Spleen (tissue), 7 donors: ENCODE results near the gene GRID2IP.
"Not testable (repeated sequence)": the region's sequence is repeated elsewhere in the genome, so short reads cannot be mapped to it uniquely, and the experiment has no call there.

Experiments used
- POLR2A ChIP-seq, 3 donors: fragments of 450-650 bp; IDR thresholded peaks; one replicate each; pipeline ENCODE4 v1.5.1; 2017; ENCODE audit warnings: antibody characterized with exemption in 3 of 3, mild to moderate bottlenecking in 1 of 3
- POLR2AphosphoS5 ChIP-seq, 3 donors: sonication (generic); formaldehyde crosslinking; IDR thresholded peaks; one replicate each; pipeline ENCODE4 v1.5.1; 2017; ENCODE audit warnings: antibody characterized with exemption in 3 of 3
- TF ChIP-seq, protein P1 (sequence below), 11 experiments: fragments of 200-600 bp in 7 of 11; fragments of 450-650 bp in 4 of 11; sonication (generic) in 4 of 11; IDR thresholded peaks in 8 of 11; conservative IDR thresholded peaks in 3 of 11; 1 replicate in 7 of 11; 2 replicates in 4 of 11; pipeline versions ENCODE4 v1.4.0 to v1.8.0; 2016 to 2021; ENCODE audit warnings: antibody characterized with exemption in 11 of 11, inconsistent platforms in 4 of 11, mild to moderate bottlenecking in 1 of 11
- donor health status: DM: no; HTN: no; CAD: no; lungs with moderate emphysema.
- donor health status: DM: no; HTN: no; CAD: no.
- donor health status: DM: no; HTN: no; CAD: no.

DNA sequence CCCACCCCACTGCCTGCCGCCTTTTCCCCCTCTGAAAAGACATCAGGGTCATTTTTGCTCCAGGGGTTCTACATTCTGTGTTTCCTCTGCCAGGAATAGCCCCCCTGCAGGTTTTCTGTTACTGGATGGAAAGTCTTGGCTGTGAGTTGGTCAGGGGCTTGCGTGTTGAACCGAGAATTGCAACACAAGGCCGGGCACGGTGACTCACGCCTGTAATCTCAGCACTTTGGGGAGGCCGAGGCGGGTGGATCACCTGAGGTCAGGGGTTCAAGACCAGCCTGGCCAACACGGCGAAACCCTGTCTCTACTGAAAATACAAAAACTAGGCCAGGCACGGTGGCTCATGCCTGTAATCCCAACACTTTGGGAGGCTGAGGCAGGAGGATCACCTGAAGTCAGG is 101.4 kb downstream of the GRID2IP start:
- TF ChIP-seq, protein P1, sequence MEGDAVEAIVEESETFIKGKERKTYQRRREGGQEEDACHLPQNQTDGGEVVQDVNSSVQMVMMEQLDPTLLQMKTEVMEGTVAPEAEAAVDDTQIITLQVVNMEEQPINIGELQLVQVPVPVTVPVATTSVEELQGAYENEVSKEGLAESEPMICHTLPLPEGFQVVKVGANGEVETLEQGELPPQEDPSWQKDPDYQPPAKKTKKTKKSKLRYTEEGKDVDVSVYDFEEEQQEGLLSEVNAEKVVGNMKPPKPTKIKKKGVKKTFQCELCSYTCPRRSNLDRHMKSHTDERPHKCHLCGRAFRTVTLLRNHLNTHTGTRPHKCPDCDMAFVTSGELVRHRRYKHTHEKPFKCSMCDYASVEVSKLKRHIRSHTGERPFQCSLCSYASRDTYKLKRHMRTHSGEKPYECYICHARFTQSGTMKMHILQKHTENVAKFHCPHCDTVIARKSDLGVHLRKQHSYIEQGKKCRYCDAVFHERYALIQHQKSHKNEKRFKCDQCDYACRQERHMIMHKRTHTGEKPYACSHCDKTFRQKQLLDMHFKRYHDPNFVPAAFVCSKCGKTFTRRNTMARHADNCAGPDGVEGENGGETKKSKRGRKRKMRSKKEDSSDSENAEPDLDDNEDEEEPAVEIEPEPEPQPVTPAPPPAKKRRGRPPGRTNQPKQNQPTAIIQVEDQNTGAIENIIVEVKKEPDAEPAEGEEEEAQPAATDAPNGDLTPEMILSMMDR (IDR thresholded peaks at IDR 0.05 in 8 of 11, conservative IDR thresholded peaks at IDR 0.05 in 3 of 11), result not testable (repeated sequence)
- not testable (repeated sequence) for TF ChIP-seq POLR2A, POLR2AphosphoS5 (IDR thresholded peaks at IDR 0.05)
